Panc1 (cell line): ENCODE data around the gene PCDHGA2. TPM values are rescaled to one million over a fixed set of nuclear protein-coding genes. Genes with fewer than 3 reads are reported as not detected.

Experiments used
- ATAC-seq: fragments of 200-7000 bp; cut with Tn5 transposase; 2 replicates; pipeline ENCODE4 v1.9.1; 2020; ENCODE audit warnings: mild to moderate bottlenecking, moderate library complexity
- BruUV-seq: library from RNA; stranded (reverse); fragments of 400-500 nt; replicated peaks from 2 replicates; lab custom pipeline; 2021; lab: Mats Ljungman, UMichigan
- CTCF ChIA-PET: fragments of 300-600 bp; sonication (Branson Sonifier 250); formaldehyde crosslinking; loops from one replicate; lab custom pipeline; 2022; ENCODE audit warnings: antibody characterized with exemption; lab: Charles Lee
- POLR2A ChIA-PET: fragments of 300-600 bp; sonication (Branson Sonifier 250); formaldehyde crosslinking; loops from one replicate; lab custom pipeline; 2022; ENCODE audit warnings: antibody characterized with exemption; lab: Charles Lee
- DNase-seq: peaks from one replicate; pipeline ENCODE4 v3.0.0-alpha.2; 2010; ENCODE audit warnings: low read depth, low spot score
- H3K27ac ChIP-seq: 2 replicates; pipeline ENCODE4 v1.5.1; 2011; ENCODE audit warnings: mild to moderate bottlenecking, low read length, inconsistent platforms
- H3K27me3 ChIP-seq: fragments of 200-500 bp; sonication (Bioruptor generic); 2 replicates; pipeline ENCODE4 v1.6.0; 2014; ENCODE audit warnings: low read length, inconsistent platforms; ENCODE audit not compliant: control insufficient read depth, insufficient read depth
- H3K36me3 ChIP-seq: fragments of 200-500 bp; sonication (Bioruptor generic); 2 replicates; pipeline ENCODE4 v1.5.1; 2014; ENCODE audit warnings: inconsistent platforms, mild to moderate bottlenecking, low read length, moderate library complexity; ENCODE audit not compliant: control insufficient read depth, insufficient read depth
- H3K4me1 ChIP-seq: 2 replicates; pipeline ENCODE4 v1.5.1; 2011; ENCODE audit warnings: inconsistent platforms, mild to moderate bottlenecking, low read length, moderate library complexity; ENCODE audit not compliant: control insufficient read depth, insufficient read depth
- H3K4me3 ChIP-seq, 2 experiments: 2 replicates each; pipeline ENCODE4 v1.5.1; 2011 to 2012; ENCODE audit warnings: low read depth in 2 of 2, low read length in 2 of 2, mild to moderate bottlenecking in 2 of 2, inconsistent platforms in 1 of 2, moderate library complexity in 1 of 2
- H3K9me3 ChIP-seq: fragments of 200-500 bp; sonication (Bioruptor generic); 2 replicates; pipeline ENCODE4 v1.5.1; 2014; ENCODE audit warnings: low read depth, mild to moderate bottlenecking, inconsistent platforms, low read length, moderate library complexity; ENCODE audit not compliant: control insufficient read depth, insufficient read depth
- POLR2AphosphoS5 ChIP-seq: IDR thresholded peaks from 2 replicates; pipeline ENCODE4 v1.6.1; 2012; ENCODE audit warnings: mild to moderate bottlenecking, low read depth, low read length, moderate library complexity
- REST ChIP-seq, 2 experiments: IDR thresholded peaks; 2 replicates each; pipeline ENCODE4 v1.6.1; 2011 to 2012; ENCODE audit warnings: low read depth in 2 of 2, control low read depth in 1 of 2, low read length in 1 of 2, mild to moderate bottlenecking in 1 of 2, moderate library complexity in 1 of 2; ENCODE audit not compliant: insufficient read depth in 1 of 2
- SIN3A ChIP-seq: IDR thresholded peaks from 2 replicates; pipeline ENCODE4 v1.6.1; 2012; ENCODE audit warnings: low read depth, mild to moderate bottlenecking, low read length, moderate library complexity, borderline replicate concordance; ENCODE audit not compliant: insufficient read depth
- TCF7L2 ChIP-seq: IDR thresholded peaks from 2 replicates; pipeline ENCODE4 v1.6.1; 2011; ENCODE audit warnings: mild to moderate bottlenecking, low read depth, low read length, inconsistent platforms
- in situ Hi-C: cut with HindIII; loops from 2 replicates; pipeline ENCODE4 v1.10.0; 2016; ENCODE audit warnings: low sequenced_read_pairs, low pct_unique_long_range_greater_than_20kb
- intact Hi-C: fragments of 100-400 bp; cut with micrococcal nuclease; formaldehyde crosslinking; loops from one replicate; pipeline ENCODE4 v1.10.0; 2022; ENCODE audit not compliant: unreplicated experiment
- total RNA-seq: library from RNA; stranded (reverse); gene quantifications from one replicate; pipeline ENCODE4 v1.2.1, GENCODE V29; 2021; ENCODE audit not compliant: unreplicated experiment
- TF ChIP-seq, protein P1 (sequence below): fragments of 450-650 bp; IDR thresholded peaks from 2 replicates; pipeline ENCODE4 v1.5.1; 2017; ENCODE audit warnings: mild to moderate bottlenecking

The PCDHGA2 gene
- total RNA-seq, 1 experiment from 2014 or later: 0.05 TPM

DNA sequence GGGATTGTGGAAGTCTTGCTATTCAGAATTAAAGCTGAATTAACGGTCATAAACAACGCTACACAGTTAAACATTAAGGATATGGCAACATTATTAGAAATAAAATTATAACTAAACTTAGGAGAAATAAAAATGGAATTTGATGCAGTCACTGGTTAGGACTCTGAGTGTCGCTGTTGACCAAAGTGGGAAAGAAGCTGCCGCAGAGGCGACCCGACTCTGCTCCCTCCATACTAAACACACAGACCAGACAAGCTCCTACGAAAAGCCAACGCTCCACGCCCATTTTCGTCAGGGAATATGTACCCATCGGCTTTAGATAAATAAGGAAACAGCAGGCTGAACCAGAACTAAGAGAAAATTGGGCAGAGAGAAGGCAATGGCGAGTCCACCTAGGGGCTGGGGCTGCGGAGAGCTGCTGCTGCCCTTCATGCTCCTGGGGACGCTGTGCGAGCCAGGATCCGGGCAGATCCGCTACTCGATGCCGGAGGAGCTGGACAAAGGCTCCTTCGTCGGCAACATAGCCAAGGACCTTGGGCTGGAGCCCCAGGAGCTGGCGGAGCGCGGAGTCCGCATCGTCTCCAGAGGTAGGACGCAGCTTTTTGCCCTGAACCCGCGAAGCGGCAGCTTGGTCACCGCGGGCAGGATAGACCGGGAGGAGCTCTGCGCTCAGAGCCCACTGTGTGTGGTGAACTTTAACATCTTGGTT lies 25.5 kb downstream of the PCDHGA2 start, which contains the start of gene PCDHGA5:
TSS of gene PCDHGA5 (plus strand) at position 211 of the 709 bp plus-strand sequence. CDS start at position 380, 169 bp downstream.
- BruUV-seq: no TSS peak
- Histone ChIP-seq H3K4me3 (no peak within 1 kb of the TSS), H3K27ac (no peak within 1 kb of the TSS), H3K27me3 (no peaks in the 10 kb centered on the region), H3K36me3 (no peaks in the 10 kb centered on the region), H3K9me3 (peaks cover 13% of the 10 kb centered on the region; the same call in 1 of the 2 replicates), H3K4me1 (no peaks in the 10 kb centered on the region)
- in situ Hi-C loops: no loop called here
- POLR2A ChIA-PET: no interaction called here
- ATAC-seq (no peak), DNase-seq (no peak)
- CTCF ChIA-PET: interaction anchor here (1.5 kb wide), 1 partner anchor 14 kb away, joined by 6 read pairs; the partner anchor contains the start of gene PCDHGB1
- TF ChIP-seq REST (IDR thresholded peaks at IDR 0.05; ENCODE audit: insufficient read depth in 1 of 2, low read depth in 2 of 2, low read length in 1 of 2) (no peak), POLR2AphosphoS5 (no peak), TCF7L2 (no peak), SIN3A (no peak)
- TF ChIP-seq, protein P1, sequence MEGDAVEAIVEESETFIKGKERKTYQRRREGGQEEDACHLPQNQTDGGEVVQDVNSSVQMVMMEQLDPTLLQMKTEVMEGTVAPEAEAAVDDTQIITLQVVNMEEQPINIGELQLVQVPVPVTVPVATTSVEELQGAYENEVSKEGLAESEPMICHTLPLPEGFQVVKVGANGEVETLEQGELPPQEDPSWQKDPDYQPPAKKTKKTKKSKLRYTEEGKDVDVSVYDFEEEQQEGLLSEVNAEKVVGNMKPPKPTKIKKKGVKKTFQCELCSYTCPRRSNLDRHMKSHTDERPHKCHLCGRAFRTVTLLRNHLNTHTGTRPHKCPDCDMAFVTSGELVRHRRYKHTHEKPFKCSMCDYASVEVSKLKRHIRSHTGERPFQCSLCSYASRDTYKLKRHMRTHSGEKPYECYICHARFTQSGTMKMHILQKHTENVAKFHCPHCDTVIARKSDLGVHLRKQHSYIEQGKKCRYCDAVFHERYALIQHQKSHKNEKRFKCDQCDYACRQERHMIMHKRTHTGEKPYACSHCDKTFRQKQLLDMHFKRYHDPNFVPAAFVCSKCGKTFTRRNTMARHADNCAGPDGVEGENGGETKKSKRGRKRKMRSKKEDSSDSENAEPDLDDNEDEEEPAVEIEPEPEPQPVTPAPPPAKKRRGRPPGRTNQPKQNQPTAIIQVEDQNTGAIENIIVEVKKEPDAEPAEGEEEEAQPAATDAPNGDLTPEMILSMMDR: no peak
- intact Hi-C loops: loop anchor here (10.0 kb wide), 1 partner anchor 51 kb away; the partner anchor contains the start of genes PCDHGA10 and PCDHGB7

DNA sequence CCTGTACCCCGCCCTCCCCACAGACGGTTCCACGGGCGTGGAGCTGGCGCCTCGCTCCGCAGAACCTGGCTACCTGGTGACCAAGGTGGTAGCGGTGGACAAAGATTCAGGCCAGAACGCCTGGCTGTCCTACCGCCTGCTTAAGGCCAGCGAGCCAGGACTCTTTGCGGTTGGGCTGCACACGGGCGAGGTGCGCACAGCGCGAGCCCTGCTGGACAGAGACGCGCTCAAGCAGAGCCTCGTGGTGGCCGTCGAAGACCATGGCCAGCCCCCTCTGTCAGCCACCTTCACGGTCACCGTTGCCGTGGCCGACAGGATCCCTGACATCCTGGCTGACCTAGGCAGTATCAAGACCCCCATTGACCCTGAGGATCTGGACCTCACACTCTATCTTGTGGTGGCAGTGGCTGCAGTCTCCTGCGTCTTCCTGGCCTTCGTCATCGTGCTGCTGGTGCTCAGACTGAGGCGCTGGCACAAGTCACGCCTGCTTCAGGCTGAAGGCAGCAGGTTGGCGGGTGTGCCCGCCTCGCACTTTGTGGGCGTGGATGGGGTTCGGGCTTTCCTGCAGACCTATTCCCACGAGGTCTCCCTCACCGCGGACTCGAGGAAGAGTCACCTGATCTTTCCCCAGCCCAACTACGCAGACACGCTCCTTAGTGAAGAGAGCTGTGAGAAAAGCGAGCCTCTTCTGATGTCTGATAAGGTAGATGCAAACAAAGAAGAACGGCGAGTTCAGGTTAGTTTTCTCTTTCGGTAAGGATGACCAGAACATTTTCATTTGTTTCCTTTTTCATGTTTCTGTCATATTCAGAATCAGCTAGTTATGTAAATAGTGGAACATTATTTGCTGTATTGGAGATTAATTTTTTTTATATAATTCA lies 27.7 kb downstream of the PCDHGA2 start:
- ATAC-seq: no peak
- intact Hi-C loops: loop anchor here (10.0 kb wide), 1 partner anchor 49 kb away; the partner anchor contains the start of genes PCDHGA10 and PCDHGB7
- CTCF ChIA-PET: no interaction called here
- BruUV-seq: no TSS peak
- Histone ChIP-seq H3K27me3 (no peaks in the 10 kb centered on the region), H3K4me1 (no peaks in the 10 kb centered on the region), H3K36me3 (no peaks in the 10 kb centered on the region), H3K27ac (no peak overlapping the region), H3K9me3 (peaks cover 13% of the 10 kb centered on the region; the same call in 1 of the 2 replicates), H3K4me3 (no peak overlapping the region)
- in situ Hi-C loops: no loop called here
- TF ChIP-seq POLR2AphosphoS5 (no peak), TCF7L2 (no peak), SIN3A (no peak), REST (IDR thresholded peaks at IDR 0.05; ENCODE audit: insufficient read depth in 1 of 2, low read depth in 2 of 2, low read length in 1 of 2) (no peak)
- TF ChIP-seq, protein P1: no peak
- POLR2A ChIA-PET: no interaction called here
- DNase-seq: no peak
